Gastroesophageal sphincter (tissue), 3 donors: ENCODE data around the gene CCDC107.

Source experiments
- CTCF ChIP-seq, 4 experiments: fragments of 200-600 bp in 2 of 4; fragments of 450-650 bp in 2 of 4; sonication (generic) in 1 of 4; IDR thresholded peaks; one replicate each; pipeline ENCODE4 v1.5.1; 2017 to 2019; ENCODE audit warnings: antibody characterized with exemption in 4 of 4, mild to moderate bottlenecking in 2 of 4, moderate library complexity in 2 of 4
- POLR2A ChIP-seq, 2 donors: fragments of 450-650 bp; IDR thresholded peaks; one replicate each; pipeline ENCODE4 v1.6.1; 2017; ENCODE audit warnings: antibody characterized with exemption in 2 of 2, mild to moderate bottlenecking in 2 of 2, moderate library complexity in 1 of 2
- POLR2AphosphoS5 ChIP-seq: sonication (generic); formaldehyde crosslinking; IDR thresholded peaks from one replicate; pipeline ENCODE4 v1.6.1; 2017; ENCODE audit warnings: antibody characterized with exemption

DNA sequence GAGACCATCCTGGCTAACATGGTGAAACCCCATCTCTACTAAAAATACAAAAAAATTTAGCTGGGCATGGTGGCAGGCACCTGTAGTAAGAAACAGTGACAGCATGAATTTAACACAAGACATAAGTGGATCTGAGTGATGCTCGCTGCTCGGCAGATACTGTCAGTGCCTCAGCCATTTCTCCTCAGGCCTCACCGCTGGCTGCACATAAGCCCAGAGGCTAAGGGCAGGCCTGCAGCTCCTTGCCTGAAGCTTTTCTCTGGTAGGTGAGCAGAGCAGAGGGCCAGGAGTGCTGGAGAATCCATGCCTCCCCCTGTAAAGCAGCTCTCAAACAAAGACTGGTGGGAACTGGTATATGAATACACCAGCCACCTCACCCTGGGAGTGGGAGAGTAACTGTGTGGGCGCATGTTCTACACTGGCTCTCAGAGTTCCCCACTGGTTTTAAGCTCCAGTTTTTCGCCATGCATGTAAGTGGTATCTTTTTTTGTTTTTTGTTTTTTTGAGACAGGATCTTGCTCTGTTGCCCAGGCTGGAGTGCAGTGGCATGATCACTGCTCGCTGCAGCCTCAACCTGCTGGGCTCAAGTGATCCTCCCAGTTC is 29.6 kb upstream of the CCDC107 start:
- TF ChIP-seq POLR2AphosphoS5 (no peak), POLR2A (IDR thresholded peaks at IDR 0.05) (no peak), CTCF (IDR thresholded peaks at IDR 0.05) (no peak)
